ENCODE measurements around the gene GMPR. TPM values are rescaled to one million over a fixed set of nuclear protein-coding genes. Genes with fewer than 3 reads are reported as not detected.

Gene GMPR
- total and polyA plus RNA-seq, 12 donors = 17.0 to 49.1 (median 26.3) TPM

- WGBS, 4 donors = 96 to 98% (median 96%) methylated on average over 8 of the region's 8 CpGs
Measured at GRCh38 chr6:16318953-16319720, 80.8 kb downstream of the GMPR start.

GRCh38 chr6:16319813-16320532 is 81.6 kb downstream of the GMPR start:
- peak; percentile 80 to 96 (median 93) for DNase-seq
- H3K27ac ChIP-seq = peak overlapping the region in 4 of 5 donors; percentile 73 to 95 (median 86)
- peaks cover 16 to 47% of the 10 kb centered on the region in 2 donors for H3K4me1 ChIP-seq (replicated peaks in 1 of 2)
- TF ChIP-seq POLR2A (IDR thresholded peaks at IDR 0.05) (peak; percentile 18 to 78), CTCF (IDR thresholded peaks at IDR 0.05) (no peak)
- intact Hi-C loops (cut with DNase I) = no loop called here
- H3K36me3 ChIP-seq (replicated peaks in 1 of 2) = no peaks in the 10 kb centered on the region
- H3K4me3 ChIP-seq = peak overlapping the region in 1 of 4 donors; percentile 8
- H3K27me3 ChIP-seq = no peaks in the 10 kb centered on the region
- WGBS, 4 donors = 6 to 15% (median 11%) methylated on average over 12 to 16 of the region's 16 CpGs
- no peaks in the 10 kb centered on the region for H3K9me3 ChIP-seq (replicated peaks in 1 of 3)

More at GRCh38 chr6:16318953-16319720, 80.8 kb downstream of the GMPR start:
- Histone ChIP-seq H3K9me3 (replicated peaks in 1 of 3) (no peaks in the 10 kb centered on the region), H3K36me3 (replicated peaks in 1 of 2) (no peaks in the 10 kb centered on the region), H3K4me1 (replicated peaks in 1 of 2) (peaks cover 16 to 43% of the 10 kb centered on the region in 2 donors), H3K27ac (peak overlapping the region in 4 of 5 donors; percentile 34 to 95 (median 80)), H3K4me3 (no peak overlapping the region), H3K27me3 (no peaks in the 10 kb centered on the region)
- intact Hi-C loops (cut with DNase I) = no loop called here
- no peak for TF ChIP-seq POLR2A (IDR thresholded peaks at IDR 0.05)
- DNase-seq = peak in 1 of 7 donors; percentile 40

GRCh38 chr6:16320533-16321340 is 82.3 kb downstream of the GMPR start:
- H3K27ac ChIP-seq = peak overlapping the region in 4 of 5 donors; percentile 73 to 95 (median 86)
- H3K27me3 ChIP-seq = no peaks in the 10 kb centered on the region
- WGBS, 4 donors = 72 to 77% (median 74%) methylated on average over 17 to 21 of the region's 21 CpGs
- H3K4me1 ChIP-seq (replicated peaks in 1 of 2) = peaks cover 16 to 47% of the 10 kb centered on the region in 2 donors
- peak in 6 of 7 donors; percentile 51 to 69 (median 56) for DNase-seq
- no peaks in the 10 kb centered on the region for H3K36me3 ChIP-seq (replicated peaks in 1 of 2)
- TF ChIP-seq POLR2A (IDR thresholded peaks at IDR 0.05) = peak in 1 of 2 donors; percentile 13
- no peak for TF ChIP-seq CTCF (IDR thresholded peaks at IDR 0.05)
- peak overlapping the region in 1 of 4 donors; percentile 8 for H3K4me3 ChIP-seq
- intact Hi-C loops (cut with DNase I) = no loop called here
- H3K9me3 ChIP-seq (replicated peaks in 1 of 3) = no peaks in the 10 kb centered on the region

GRCh38 chr6:16321341-16321710 is 82.9 kb downstream of the GMPR start:
- Histone ChIP-seq H3K4me1 (replicated peaks in 1 of 2) (peaks cover 16 to 47% of the 10 kb centered on the region in 2 donors), H3K36me3 (replicated peaks in 1 of 2) (no peaks in the 10 kb centered on the region), H3K27me3 (no peaks in the 10 kb centered on the region), H3K4me3 (no peak overlapping the region), H3K27ac (peak overlapping the region in 4 of 5 donors; percentile 73 to 95 (median 86)), H3K9me3 (replicated peaks in 1 of 3) (no peaks in the 10 kb centered on the region)
- intact Hi-C loops (cut with DNase I) = no loop called here
- TF ChIP-seq POLR2A (IDR thresholded peaks at IDR 0.05) (no peak), CTCF (IDR thresholded peaks at IDR 0.05) (no peak)
- DNase-seq = peak in 1 of 7 donors; percentile 48
- WGBS, 4 donors = 93 to 97% (median 95%) methylated on average over 7 of the region's 7 CpGs

Data from adrenal gland (tissue), 12 donors.